Astrocyte of the hippocampus (primary cell): ENCODE measurements around the gene NALCN.

Source experiments
- DNase-seq: peaks from one replicate; pipeline ENCODE4 v3.0.0; 2011; ENCODE audit warnings: low read depth, low spot score

NALCN gene

DNA sequence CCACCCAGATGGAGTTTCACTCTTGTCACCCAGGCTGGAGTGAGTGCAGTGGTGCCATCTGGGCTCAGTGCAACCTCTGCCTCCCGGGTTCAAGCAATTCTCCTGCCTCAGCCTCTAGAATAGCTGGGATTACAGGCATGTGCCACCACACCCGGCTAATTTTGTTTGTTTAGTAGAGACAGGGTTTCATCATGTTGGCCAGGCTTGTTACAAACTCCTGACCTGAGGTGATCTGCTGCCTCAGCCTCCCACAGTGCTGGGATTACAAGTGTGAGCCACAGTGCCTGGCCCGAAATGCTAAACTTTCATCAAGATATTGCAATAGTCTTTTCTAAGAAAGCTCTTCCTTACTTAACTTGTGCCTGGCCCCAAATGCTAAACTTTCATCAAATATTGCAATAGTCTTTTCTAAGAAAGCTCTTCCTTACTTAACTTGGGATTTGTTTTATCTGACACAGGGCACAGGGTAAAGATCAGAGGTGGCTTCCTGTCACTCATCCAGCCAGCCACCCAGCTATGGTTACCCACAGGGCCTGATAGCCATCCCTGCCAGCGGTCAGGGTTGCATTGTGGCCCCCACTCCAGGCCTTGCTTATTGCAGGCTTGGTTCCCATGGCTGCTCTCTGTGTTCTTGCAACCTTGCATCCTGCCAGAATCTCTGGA, 389.4 kb downstream of the NALCN start:
- DNase-seq: no peak

DNA sequence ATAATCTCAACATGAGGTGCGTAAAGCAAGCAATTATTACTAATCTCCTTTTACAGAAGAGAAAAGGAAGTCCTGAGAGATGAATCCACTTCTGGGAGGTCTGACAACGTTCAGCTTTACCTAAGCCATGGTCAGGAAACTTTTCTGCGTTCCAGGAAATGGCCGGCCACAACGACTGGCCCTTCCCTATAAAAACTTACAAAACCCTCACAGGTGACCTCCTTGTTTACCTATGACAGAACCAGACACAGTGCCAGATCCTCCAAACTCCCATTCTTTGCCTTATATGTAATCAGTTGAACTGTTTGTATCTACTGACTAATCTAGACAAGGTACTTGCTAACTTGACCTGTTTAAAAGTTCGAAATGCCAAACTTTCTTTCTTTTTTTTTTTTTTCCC, 390.0 kb downstream of the NALCN start:
- DNase-seq: no peak

DNA sequence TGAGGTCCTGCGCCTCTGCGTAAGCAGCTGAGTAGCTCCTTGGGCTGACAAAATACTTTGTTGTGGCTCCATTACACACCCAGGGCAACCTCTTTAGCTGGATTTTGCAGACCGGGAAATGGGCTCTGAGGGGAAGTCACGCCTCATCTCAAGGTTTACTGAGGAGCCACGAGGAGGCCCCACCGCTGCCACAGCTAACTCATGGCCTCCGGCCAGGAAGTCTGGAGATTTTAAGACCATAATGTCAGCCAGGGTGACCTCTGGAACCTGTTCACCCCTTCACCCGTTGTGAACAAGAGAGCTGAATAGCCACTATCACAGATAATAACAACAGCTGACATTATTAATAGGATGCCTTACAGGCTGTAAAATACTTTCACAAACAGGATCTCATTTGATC, 390.4 kb downstream of the NALCN start:
- DNase-seq: no peak

DNA sequence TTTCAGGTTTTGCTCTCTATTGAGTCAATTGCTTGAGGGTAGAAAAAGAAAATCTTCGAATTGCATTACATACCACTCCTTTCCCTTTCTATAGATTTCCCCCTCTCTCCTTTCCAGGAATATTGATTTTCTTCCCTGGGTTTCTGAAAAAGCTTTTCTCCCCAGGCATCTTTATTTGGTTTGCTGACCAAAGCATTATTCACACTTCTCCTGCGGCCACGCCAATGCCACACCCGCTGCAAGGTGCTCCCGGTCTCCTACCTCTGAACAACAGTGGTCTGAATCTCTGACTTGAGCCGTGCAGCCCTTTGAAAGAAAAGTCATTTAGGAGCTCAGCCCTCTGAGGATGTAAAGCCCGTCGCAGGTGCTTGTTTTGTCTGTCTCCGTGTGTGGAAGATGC, 390.8 kb downstream of the NALCN start:
- DNase-seq: no peak

DNA sequence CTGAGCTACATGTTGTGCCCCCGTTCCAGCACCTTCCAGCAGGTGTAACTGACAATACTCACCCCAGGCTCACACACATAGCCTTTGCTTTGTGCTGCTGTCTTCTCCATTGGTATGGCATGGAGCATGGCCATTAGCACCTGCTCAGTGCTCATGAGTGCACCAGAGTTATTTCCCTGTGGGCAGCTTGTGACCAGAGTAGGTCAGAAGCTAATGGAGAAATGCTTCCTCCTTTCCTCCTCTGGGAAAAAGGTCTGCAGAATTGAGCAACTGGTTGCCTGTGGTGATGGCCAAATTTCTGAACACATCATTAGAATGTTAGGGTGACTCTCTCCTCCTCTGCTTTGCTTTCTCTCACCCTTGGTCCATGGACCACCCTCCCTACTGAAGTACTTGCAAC, 397.2 kb downstream of the NALCN start:
- DNase-seq: no peak

DNA sequence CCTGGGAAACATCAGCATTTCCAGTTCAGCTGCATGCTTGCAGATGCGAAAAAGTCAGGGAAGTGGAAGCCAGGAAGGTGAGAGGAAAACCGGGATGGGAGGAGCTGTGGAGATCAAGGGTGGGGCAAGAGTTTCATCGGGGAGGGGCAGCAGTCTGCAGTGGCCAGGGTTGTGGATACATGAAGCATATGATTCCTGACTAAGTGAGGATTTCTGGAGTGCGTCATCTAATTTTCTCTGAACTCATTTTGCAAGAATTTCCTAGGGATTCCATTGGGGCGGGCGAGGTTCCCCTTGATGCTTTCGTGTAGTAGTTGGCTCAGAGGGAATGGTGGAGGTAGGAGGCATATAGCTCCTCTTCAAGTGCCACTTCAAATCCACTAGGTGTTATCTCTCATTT, 397.6 kb downstream of the NALCN start:
- peak; percentile 87 for DNase-seq

DNA sequence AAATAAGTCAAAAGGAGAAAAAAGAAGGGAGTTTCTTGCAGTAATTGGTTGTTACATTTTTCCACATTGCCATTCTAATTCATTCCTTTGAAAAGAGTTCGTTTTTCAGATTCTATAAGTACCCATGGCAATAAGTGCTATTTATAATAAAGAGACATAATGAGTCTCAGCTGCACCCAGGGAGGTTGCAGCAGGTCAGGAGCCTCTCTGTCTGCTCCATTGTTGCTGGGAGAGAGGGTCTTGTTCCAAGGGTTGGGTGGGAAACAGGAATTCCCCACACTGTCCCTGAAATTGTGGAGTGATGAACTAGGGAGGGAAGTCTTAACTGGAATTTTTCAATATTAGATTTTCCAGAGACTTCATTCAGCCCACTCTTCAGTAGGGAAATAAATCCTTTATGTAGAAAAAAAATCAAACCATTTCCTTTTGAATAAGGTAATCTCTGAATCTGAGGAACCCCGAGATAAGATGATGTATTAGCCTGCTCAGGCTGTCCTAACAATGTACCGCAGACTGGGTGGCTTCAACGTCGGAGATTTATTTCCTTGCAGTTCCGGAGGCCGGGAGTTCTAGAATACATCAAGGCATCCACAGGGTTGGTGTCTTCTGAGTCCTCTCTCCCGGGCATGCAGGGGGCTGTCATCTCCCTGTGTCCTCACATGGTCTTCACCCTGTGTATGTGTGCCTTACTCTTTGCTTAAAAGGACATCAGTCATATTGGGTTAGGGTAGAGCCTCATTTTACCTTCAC, 399.0 kb downstream of the NALCN start:
- no peak for DNase-seq

DNA sequence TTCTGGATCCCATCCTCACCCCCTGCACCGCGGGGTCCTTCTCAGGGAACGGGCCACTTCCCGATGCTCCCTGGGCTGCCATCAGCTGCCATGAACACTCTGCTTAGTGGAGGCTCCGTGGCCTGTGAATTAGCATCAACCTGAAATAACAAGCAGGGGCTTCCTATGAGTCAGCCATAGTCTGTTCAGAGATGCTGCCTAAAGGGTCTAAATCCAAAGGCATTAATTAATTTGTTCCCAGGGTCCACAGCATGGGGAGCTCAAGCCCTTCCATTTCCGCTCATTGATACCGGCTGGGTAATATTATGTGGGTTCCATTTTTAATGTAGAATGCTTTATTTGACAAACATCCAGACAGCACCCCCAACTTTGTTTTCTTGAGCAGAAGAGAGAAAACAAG, 399.8 kb downstream of the NALCN start:
- no peak for DNase-seq

DNA sequence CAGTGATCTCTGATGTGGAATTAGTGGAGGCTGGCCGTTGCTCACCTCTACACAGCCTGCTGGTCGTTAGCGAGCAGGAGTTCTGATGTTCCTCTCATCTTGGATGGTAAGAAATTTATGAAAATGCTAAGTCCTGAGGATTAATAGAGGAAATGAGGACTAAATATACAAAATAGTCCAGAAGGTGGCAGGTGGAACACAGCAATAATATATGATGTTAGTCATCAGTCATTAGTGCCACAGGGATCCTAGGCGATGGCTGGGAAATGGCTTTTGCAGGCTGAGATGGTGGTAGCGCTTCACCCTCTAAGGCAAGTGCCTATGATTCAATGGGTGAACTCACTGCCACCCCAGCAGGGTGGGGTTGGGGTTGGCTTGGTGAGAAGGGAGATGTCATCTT, 403.1 kb downstream of the NALCN start:
- DNase-seq: no peak

DNA sequence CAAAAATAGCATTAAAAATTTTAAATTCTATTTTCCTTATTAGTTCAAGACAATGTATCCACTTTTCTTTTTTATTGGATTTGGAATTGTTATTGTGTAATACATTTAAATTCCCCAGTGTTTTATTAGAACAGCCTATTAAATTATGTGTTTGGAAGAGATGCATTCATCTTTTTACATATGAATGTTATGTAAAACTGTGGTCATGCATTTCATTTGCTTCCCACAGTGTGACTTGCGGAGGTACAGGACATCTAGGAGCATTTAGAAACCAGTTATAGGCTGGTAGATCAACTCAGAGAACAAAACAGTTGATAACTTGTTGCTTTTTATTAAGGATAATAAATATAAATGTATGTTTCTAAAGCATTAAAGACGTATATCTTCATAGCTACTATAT, 406.2 kb downstream of the NALCN start:
- DNase-seq: no peak

DNA sequence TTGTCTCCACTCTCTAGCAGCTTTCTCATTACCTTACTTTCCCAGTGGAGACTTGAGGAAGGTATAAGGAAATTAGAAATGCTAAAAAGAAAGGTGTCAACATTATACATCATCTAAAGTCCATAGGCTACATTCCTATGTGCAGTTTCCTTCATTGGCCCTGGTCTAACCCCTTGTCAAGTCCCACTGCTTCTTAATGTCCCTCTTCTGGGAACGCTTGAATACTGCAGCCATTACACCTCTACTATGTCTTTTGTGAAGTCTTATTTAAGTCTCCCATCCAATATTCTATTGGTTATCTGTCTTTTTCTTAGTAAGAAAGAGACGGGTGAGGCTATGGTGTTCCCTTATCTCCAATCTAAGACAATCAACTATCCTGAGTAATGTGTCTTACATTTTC, 409.1 kb downstream of the NALCN start:
- no peak for DNase-seq
